Renal pelvis (tissue), 12 donors: Measurements from ENCODE around the gene SIX4. TPM values are rescaled to one million over a fixed set of nuclear protein-coding genes. Genes with fewer than 3 reads are reported as not detected.
"Not testable (repeated sequence)": the region's sequence is repeated elsewhere in the genome, so short reads cannot be mapped to it uniquely, and the experiment has no call there.

Source experiments
- DNase-seq: peaks from one replicate; pipeline ENCODE4 v3.0.0-alpha.2; 2013
- long read RNA-seq, 16 experiments: transcript quantifications; one replicate each; lab custom pipeline, GENCODE V29; 2026
- polyA plus RNA-seq, 3 donors: library from polyadenylated mRNA; unstranded; fragments of 120-200 nt; gene quantifications; one replicate each; pipeline ENCODE4 v1.2.1, GENCODE V29; 2013; ENCODE audit not compliant: insufficient read length in 3 of 3

Gene SIX4
- 1 to 10 TPM; 5.7 to 7.0 (median 6.4) TPM for polyA plus RNA-seq
- long read RNA-seq, donor 1, partial matches to known transcripts = 85 of 120 reads
- long read RNA-seq, donor 1, other reads (novel, unspliced or antisense) = 35 of 120 reads
- long read RNA-seq, donor 2, partial matches to known transcripts = 113 of 113 reads
- long read RNA-seq, donor 2, other reads (novel, unspliced or antisense) = 0 of 113 reads
- long read RNA-seq, donor 3, full-length matches to known transcripts = 2 of 46 reads
- long read RNA-seq, donor 3, partial matches to known transcripts = 16 of 46 reads
- long read RNA-seq, donor 3, other reads (novel, unspliced or antisense) = 28 of 46 reads
- long read RNA-seq, donor 4 = 0 reads
- long read RNA-seq, donor 5, full-length matches to known transcripts = 4 of 58 reads
- long read RNA-seq, donor 5, partial matches to known transcripts = 54 of 58 reads
- long read RNA-seq, donor 5, other reads (novel, unspliced or antisense) = 0 of 58 reads
- long read RNA-seq, donor 6, full-length matches to known transcripts = 3 of 84 reads
- long read RNA-seq, donor 6, partial matches to known transcripts = 15 of 84 reads
- long read RNA-seq, donor 6, other reads (novel, unspliced or antisense) = 66 of 84 reads
- long read RNA-seq, donor 7, full-length matches to known transcripts = 1 of 89 reads
- long read RNA-seq, donor 7, partial matches to known transcripts = 82 of 89 reads
- long read RNA-seq, donor 7, other reads (novel, unspliced or antisense) = 6 of 89 reads
- long read RNA-seq, donor 8, partial matches to known transcripts = 0 of 20 reads
- long read RNA-seq, donor 8, other reads (novel, unspliced or antisense) = 20 of 20 reads
- long read RNA-seq, donor 9, partial matches to known transcripts = 5 of 5 reads
- long read RNA-seq, donor 9, other reads (novel, unspliced or antisense) = 0 of 5 reads
- long read RNA-seq, donor 10, full-length matches to known transcripts = 3 of 8 reads
- long read RNA-seq, donor 10, partial matches to known transcripts = 5 of 8 reads
- long read RNA-seq, donor 10, other reads (novel, unspliced or antisense) = 0 of 8 reads
- long read RNA-seq, donor 11, full-length matches to known transcripts = 5 of 72 reads
- long read RNA-seq, donor 11, partial matches to known transcripts = 53 of 72 reads
- long read RNA-seq, donor 11, other reads (novel, unspliced or antisense) = 14 of 72 reads
- long read RNA-seq, donor 12, full-length matches to known transcripts = 2 of 94 reads
- long read RNA-seq, donor 12, partial matches to known transcripts = 27 of 94 reads
- long read RNA-seq, donor 12, other reads (novel, unspliced or antisense) = 65 of 94 reads
- long read RNA-seq, donor 13, partial matches to known transcripts = 44 of 60 reads
- long read RNA-seq, donor 13, other reads (novel, unspliced or antisense) = 16 of 60 reads
- long read RNA-seq, donor 14 = 0 reads
- long read RNA-seq, donor 15 = 0 reads
- long read RNA-seq, donor 16, partial matches to known transcripts = 34 of 78 reads
- long read RNA-seq, donor 16, other reads (novel, unspliced or antisense) = 44 of 78 reads

DNA sequence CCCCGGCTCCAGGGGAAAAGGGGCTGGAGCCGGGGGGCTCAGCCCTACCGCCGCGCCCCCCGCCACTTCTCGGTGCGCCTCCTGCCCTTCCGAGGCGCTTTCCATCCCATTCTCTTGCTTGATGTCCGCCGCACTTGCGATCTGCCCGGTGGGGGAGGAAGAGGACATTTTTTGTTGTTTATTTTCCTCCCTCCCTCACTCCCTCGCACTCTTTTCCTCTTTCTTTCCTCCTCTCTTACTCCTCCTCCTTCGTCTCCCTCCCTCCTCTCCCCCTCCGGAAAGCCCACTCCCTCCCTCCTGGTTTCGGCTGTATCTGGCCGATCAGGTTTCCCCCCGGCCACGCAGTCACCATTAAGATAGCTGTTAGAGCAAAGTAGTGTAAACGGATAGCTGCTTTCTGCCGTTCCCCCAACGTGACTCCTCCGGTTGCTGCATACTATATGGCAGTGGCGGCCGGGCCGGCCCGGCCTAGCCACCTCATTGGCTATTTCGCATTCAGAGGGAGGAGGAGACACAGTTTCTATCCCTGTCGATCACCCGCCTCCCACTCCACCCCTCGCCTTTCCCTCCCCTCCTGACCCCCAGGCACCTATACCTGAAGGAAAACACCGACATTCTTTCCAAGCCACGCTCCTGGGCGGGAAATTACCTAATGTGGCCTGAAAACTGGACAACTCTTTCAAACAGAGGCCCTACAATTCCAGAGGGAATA lies at the start of gene SIX4:
SIX4 (minus strand) TSS at position 445 of the 712 bp plus-strand sequence; CDS start at position 168, 277 bp downstream.
- DNase-seq = peak; percentile 86

DNA sequence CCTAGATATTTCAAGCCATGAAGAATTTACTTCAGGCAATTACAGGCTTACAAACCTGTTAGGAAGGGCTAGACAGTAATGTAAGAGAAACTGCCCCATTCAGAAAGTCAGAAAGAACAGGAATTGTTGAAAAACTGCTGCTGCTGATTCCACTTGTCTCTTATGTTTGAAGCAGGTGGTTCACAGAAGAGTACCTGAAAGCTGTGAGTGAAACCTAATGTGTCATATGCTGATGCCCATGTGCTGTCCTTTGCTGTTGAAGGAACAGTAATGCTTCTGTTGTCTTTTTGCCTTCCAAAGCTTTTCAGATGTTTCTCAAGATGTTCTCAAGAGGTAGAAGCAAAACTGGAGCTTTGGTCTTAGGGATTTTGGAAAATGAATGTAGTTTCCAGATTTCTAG lies 49.4 kb upstream of the SIX4 start:
- no peak for DNase-seq

DNA sequence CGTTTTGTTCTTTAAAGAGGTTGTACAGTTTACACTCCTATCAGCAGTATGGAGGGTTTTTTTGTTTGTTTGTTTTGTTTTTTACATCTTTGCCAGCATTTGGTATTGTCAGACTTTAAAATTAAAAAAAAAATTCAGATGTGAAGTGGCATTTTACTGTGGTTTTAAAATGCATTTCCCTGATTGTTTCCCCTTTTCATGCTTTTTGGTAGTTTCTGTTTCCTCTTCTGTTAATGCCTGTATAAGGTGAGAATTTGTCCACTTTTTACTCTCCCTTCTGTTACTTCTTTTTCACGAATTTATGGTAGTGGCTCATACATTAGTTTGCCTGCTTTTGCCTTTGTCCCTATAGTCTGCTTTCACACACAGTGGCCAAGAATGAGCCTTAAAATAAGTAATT lies 47.0 kb upstream of the SIX4 start:
- no peak for DNase-seq

DNA sequence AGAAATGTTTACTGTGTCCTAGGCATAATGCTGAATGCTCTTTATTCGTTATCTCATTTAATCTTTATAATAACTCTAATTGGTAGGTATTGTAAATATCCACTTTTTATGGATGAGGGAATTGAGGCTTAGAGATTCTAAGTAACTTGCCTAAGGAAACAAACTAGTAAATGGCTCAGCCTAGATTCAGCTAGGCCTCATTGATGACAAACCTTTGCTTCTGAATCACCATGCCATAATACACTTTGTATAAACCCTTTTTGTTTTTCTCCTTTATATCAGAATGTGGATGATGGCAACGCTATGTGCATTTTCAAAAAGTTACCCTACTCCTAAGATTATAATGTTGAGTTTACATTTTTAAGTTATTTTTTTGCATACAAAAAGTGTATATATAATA lies 44.5 kb upstream of the SIX4 start:
- DNase-seq = no peak

DNA sequence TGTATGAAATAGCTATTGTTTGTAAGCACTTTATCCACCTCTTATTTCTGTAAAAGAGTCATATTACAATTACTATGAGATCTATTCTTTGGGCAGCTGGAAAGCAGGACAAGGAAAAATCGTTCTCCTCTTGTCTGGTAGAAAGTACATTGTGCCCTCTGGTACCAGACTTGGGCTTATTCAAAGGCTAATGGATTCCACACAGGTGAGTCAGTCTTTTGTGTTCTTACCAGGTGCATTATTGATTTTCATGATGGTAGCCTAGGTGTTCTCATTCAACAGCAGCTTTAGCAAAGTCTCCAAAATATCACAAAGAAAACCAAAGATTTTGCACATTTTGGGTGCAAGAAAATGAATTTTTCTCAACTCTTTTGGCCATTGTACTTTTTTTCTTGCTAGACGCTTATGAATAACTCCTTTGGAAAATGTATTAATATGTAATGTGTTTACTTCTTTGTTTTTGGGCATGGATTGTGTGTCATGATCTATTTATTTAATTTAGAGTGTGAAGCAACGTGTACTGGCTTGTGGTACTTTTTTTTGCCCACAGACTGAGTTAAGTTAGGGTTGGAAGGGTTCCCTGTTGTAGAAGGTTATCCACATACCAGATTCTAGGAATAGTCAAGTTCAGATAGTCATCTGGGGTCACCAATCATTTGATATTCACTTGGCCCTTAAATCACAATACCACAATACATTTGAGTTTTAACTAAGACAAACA lies 36.7 kb upstream of the SIX4 start:
- DNase-seq = no peak

DNA sequence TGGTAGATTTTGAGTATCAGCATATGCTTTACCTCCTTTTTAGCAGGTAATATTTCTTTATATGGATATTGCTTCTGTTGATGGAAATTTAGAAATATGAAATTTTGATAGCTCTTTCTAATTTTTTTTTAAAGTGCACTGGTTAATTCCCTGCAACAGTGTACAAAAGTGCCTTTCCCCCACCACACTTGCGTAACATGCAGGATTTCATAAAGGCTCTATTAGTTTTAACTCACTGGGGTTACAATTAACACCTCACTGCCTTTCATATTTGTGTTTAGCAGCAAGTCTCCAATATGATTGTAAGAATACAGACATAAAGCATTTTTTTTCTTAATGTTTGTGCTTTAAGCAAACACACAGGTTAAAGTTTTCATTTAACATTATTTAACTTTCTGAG lies 36.1 kb upstream of the SIX4 start:
- DNase-seq = no peak

DNA sequence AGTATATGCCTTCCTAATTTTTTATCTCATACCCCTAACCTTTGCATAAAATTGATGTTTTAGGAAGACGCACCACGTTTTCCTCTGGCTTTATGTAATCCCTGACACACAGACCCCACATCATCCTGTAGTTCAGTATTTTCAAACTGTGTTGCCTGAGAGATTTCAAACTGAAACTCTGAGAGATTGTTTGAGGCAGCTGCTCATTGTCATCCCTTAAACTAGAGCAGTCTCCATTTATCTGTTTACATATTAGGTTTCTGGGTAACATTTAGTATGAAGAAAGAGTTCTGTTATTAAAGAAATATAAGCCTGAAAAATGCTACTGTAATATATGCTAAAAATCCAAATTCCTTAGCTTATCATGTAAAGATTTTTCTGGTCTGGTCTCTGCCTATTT lies 34.7 kb upstream of the SIX4 start:
- DNase-seq = peak; percentile 41

DNA sequence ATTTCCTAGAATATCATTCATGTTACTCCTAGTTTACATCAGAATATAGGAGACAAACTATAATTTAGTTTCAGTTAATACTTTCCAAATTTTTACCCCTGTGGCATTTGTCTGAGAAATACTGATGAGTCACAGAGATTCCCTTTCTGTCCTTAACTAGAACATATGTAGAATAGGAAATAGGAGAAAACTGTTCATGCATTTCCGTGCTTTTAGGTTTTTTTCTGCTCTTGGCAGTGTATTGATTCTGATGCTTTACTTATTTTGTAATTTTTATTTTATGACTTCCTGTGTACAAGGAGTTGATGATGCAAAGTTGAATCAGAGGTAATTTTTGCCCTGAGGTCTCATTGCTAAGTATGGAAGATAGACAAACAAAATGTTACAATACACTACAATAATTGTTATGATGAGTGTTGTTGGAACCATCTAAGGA lies 33.4 kb upstream of the SIX4 start:
- DNase-seq = no peak

DNA sequence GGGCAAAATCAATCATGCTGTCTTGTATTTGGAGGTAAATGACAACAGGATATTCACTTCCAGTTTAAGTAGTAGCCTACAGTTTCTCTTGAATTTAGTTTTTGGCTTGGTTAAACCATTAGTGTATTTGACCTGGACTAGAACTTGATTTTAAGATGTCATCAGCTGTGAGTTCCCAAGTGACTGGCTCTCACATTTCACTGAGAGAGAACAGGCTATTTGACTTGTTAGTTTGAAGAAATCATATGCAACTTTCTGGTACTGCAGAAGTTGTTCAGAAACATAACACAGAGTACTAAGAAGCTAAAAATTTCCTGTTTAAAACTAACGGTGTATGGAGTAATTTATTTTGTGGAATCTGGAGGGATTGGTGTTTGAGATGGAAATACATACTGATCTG lies 32.7 kb upstream of the SIX4 start:
- no peak for DNase-seq

DNA sequence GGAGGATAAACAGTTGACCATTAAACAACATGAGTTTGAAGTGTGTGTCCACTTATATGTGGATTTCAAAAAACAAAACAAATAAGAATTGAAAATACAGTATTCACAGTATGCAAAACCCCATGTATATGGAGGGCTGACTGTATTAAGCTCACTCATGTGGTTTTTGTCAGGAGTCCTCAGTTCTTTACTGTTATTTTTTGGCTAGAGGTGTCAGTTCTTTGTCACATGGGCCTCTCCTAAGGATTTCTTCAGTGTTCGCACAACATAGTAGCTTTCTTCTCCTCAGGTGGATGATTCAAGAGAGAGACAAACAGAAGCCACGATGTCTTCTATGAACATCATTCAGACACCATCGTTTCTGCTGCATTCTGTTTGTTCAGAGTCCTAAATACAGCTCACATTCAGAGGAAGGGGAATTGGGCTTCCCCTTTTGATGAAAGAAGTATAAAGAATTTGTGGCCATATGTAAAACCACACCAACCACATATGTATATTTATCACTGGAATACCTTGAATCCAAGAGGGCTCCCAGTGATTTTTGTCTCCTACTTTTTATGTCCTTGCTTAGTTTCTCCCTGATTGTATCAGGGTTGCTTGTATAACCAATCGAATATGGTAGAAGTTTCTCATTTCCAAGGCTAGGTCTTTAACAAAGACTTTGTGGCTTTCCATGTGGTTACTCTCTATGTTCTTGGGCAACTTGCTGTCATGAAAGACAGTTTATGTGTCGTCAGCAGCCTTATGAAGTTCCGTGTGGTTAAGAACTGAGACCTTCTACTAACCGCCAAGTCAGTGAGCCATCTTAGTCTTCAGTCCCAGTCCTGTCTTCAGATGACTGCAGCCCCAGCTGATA lies 29.3 kb upstream of the SIX4 start:
- DNase-seq = no peak

DNA sequence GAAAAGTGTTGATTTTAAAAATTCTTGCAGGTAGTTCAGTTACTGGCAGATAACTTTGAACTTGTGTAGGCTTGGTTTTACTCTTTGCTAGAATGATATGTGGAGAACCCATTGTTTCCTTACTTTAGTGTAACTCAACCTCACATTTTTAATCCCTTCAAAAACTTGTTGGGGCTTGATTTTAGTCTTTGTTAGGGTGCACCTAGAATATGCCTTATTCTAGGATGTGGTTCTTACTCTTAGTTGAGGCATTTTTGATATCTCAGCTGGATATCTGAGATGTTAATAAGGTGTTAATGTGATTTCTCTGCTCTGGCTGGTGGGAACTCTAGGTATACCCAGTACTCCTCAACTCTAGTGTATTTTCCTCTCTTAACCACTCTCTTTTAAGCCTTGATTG lies 20.4 kb upstream of the SIX4 start:
- DNase-seq = no peak

DNA sequence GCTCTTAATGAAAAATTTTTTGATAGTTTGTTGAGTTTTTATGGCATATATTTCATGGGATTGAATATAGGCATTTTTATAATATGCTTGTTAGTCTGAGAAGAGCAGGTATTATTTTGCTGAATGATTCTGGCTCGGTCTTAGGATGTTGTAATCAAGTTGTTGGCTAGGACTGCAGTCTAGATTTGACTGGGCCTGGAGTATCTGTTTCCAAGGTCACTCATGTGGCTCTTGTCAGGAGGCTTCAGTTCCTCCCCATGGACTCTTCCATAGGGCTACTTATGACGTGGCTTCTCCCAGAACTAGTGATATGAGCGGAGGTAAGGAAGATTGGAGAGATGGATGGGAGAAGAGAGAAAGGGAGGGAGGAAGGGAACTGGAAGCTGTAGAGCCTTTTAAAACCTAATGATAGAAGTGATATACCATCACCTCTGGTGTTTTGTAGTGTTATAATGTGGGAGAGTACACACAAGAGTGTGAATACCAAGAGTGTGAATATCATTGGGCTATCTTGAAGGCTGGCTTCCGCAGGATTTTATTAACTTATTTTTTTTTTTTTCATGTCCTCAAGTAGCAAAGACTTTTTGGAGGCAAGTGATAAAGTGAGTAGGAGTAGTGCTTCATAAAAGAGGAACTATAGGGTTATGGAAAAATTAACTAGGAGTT lies 14.8 kb upstream of the SIX4 start:
- no peak for DNase-seq

DNA sequence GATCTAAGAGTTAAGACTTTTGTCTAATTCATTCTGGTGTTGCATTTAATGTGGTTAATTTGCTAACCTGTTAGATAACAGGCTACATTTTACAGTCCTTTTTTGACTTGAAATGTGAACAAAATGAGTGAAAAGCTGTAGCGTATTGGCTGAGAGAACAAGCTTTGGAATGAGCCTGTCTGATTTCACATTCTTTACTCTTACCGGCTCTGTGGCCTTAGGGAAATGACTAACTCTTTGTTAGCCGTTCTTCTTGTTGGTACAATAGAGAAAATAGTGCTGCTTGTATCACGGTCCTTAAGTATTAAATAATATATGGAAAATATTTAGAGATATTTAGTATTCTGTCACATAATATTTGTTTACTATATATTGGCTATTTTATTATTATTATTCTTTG lies 12.3 kb upstream of the SIX4 start:
- DNase-seq = no peak

DNA sequence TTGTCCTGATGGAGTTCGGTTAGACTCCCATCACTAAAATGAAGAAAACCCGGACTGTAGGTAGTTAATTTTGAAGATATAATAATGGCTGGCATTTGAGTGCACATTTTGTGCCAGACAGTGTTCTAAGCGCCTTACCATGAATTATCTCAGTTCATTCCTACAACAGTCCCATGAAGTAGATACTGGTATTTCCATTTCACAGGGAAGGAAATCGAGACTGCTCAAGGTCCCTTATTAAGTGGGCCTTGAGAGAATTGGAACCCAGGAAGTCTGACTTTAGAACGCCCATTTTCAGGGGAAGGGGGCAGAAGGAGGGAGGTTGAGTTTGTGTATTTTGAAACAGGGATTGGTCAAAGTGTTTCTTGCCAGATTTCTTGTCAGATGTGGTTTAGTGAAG lies 11.3 kb upstream of the SIX4 start:
- no peak for DNase-seq

DNA sequence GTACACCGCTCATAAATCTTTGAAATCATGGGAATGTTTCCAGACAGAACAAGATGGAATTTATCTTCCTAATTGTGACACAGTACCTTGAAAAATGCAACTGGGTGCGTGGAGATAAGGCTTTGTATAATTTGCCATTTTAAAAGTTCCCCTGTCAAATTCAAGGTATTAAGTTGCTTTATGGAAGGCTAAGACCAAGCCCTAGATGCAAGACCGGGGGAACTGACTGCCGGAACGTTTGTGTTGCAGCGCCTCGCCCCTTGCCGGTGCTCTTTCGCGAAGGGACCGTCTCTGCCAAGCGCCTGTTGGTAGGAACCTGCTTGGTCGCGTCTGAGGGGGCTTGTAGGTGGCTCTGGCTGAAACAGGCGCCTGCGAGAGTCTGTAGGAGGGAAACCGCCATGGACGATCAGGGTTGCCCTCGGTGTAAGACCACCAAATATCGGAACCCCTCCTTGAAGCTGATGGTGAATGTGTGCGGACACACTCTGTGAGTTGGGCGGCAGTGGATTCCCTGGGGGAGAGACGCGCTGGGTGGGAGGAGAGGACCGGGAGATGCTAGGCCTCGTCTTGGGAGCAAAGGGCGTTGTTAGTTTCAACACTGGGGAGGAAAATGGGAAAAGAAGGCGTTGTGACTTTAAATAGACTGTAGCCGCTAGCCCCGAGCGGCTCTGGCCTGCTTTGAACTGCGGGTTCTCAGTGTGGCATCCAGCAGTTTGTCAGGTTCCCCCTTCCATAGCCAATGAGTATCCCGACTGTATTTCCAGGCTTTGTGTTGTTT lies 10.5 kb upstream of the SIX4 start, which contains the start of gene MNAT1:
MNAT1 (plus strand) TSS at position 297 of the 778 bp plus-strand sequence; CDS start at position 399, 102 bp downstream.
- peak; percentile 81 for DNase-seq

DNA sequence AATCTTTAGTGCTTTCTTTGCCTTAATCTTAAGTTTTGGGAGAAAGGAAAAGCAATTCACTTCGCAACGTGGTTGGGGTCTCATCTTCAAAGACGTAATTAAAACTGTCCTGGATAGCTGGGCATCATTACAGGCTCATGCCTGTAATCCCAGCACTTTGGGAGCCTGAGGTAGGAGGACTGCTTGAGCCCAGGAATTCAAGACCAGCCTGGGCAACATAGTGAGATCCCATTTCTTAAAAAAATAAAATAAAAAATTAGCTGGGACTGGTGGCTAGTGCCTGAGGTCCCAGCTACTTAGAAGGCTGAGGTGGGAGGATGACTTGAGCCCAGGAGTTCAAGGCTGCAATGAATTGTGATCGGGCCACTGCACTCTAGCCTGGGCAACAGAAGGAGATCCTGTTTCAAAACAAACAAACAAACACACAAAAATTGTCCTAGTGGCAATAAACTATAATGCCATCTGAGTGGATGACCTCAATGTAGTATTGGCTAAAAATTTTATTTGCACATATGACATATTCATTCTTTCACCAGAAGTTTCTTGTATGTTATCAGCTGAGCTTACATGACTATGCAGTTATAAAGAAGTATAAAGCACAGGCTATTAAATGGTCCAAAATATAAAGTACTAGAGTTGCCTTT lies 8.8 kb upstream of the SIX4 start:
- no peak for DNase-seq

DNA sequence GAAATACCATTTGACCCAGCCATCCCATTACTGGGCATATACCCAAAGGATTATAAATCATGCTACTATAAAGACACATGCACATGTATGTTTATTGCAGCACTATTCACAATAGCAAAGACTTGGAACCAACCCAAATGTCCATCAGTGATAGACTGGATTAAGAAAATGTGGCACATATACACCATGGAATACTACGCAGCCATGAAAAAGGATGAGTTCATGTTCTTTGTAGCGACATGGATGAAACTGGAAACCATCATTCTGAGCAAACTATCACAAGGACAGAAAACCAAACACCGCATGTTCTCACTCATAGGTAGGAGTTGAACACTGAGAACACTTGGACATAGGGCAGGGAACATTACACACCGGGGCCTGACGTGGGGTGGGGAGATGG lies 7.1 kb upstream of the SIX4 start:
- DNase-seq = not testable (repeated sequence)
